ENCODE measurements around the gene CDKN3. TPM values are rescaled to one million over a fixed set of nuclear protein-coding genes. Genes with fewer than 3 reads are reported as not detected.

CDKN3 gene
- total RNA-seq, 1 donor from 2014 or later = 6.6 TPM

DNA sequence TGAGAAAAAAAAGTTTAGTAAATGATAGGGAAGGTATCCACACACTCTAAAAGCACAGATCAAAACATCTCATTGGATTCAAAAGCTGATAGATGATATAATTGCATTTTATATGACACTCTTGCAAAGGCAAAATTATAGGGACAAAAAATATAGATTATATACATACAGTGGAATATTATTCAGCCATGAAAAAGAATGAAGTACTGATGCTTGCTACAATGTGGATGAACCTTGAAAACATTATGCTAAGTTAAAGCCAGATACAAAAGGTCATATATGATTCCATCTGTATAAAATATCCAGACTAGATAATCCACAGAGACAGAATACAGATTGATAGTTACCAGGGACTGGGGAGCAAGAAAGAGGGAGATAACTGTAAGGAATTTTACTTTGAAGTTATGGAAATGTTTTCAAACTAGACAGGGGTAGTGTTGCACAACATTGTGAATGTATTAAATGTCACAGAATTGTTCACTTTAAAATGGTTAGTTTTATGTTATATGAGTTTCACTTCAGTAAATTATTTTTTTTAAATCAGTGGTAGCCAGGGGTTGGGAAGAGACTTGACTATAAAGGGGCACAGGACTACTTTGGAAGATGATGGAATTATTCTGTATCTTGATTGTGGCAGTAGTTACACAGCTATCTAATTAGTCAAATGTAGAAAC is 41.7 kb upstream of the CDKN3 start:
- intact Hi-C loops (cut with DNase I) = no loop called here
- Histone ChIP-seq H3K27me3 (no peaks in the 10 kb centered on the region), H3K4me3 (no peak overlapping the region), H3K4me1 (peaks cover 2% of the 10 kb centered on the region), H3K27ac (no peak overlapping the region), H3K9me3 (no peaks in the 10 kb centered on the region), H3K36me3 (no peaks in the 10 kb centered on the region)
- TF ChIP-seq POLR2AphosphoS5 (IDR thresholded peaks at IDR 0.05; ENCODE audit: insufficient read depth in 1 of 2, low read depth in 1 of 2) = no peak
- TF ChIP-seq, protein P1, sequence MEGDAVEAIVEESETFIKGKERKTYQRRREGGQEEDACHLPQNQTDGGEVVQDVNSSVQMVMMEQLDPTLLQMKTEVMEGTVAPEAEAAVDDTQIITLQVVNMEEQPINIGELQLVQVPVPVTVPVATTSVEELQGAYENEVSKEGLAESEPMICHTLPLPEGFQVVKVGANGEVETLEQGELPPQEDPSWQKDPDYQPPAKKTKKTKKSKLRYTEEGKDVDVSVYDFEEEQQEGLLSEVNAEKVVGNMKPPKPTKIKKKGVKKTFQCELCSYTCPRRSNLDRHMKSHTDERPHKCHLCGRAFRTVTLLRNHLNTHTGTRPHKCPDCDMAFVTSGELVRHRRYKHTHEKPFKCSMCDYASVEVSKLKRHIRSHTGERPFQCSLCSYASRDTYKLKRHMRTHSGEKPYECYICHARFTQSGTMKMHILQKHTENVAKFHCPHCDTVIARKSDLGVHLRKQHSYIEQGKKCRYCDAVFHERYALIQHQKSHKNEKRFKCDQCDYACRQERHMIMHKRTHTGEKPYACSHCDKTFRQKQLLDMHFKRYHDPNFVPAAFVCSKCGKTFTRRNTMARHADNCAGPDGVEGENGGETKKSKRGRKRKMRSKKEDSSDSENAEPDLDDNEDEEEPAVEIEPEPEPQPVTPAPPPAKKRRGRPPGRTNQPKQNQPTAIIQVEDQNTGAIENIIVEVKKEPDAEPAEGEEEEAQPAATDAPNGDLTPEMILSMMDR (IDR thresholded peaks at IDR 0.05) = no peak
- no peak for TF ChIP-seq POLR2A (IDR thresholded peaks at IDR 0.05)
- DNase-seq (ENCODE audit: extremely low spot score in 2 of 2) = no peak

DNA sequence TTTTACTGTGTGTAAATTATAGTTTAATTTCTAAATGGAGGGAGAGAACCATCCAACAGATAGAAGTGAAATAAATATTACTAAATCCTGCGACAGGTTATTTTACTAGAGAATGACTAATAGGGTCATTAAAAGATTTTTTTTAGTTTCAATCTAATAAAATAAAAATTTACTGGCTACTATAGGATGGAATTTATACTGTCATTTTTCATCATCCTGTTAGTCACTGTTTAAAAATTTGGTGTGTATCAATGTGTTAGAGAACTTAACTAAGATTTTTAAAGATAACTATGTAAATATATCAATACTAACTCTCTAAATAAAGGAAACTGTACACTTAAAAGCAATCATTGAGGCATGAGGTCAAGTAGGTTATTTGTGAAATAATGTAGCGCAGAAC is 41.1 kb upstream of the CDKN3 start:
- intact Hi-C loops (cut with DNase I) = no loop called here
- TF ChIP-seq, protein P1 (IDR thresholded peaks at IDR 0.05) = no peak
- TF ChIP-seq POLR2AphosphoS5 (IDR thresholded peaks at IDR 0.05; ENCODE audit: insufficient read depth in 1 of 2, low read depth in 1 of 2) = no peak
- TF ChIP-seq POLR2A (IDR thresholded peaks at IDR 0.05) = no peak

DNA sequence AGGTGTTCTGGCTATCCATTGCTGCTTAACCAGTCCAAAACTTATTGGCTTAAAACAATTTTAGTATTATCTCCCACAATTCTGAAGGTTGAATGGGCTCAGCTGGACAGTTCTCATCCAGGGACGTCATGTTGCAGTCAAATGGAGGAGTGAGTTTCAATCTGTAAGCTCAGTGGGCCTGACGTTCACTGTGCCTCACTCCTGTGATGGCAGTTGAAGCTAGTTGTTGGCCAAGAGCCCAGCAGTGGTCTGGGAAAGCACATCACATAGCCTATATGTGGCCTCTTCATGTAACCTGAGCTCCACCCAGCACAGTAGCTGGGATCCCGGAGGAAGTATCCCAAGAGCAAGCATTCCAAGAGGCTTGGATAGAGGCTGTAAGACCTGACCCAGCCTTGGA is 40.6 kb upstream of the CDKN3 start:
- intact Hi-C loops (cut with DNase I) = no loop called here
- H3K9me3 ChIP-seq = no peaks in the 10 kb centered on the region
- no peak overlapping the region for H3K27ac ChIP-seq
- TF ChIP-seq POLR2A (IDR thresholded peaks at IDR 0.05) (no peak), POLR2AphosphoS5 (IDR thresholded peaks at IDR 0.05; ENCODE audit: insufficient read depth in 1 of 2, low read depth in 1 of 2) (no peak)
- TF ChIP-seq, protein P1 (IDR thresholded peaks at IDR 0.05) = no peak
- H3K36me3 ChIP-seq = no peaks in the 10 kb centered on the region
- peak in 1 of 2 donors; percentile 58 for DNase-seq (ENCODE audit: extremely low spot score in 2 of 2)
- no peaks in the 10 kb centered on the region for H3K27me3 ChIP-seq
- H3K4me1 ChIP-seq = no peaks in the 10 kb centered on the region
- no peak overlapping the region for H3K4me3 ChIP-seq

More for the DNA sequence above, 41.1 kb upstream of the CDKN3 start:
- H3K4me1 ChIP-seq = no peaks in the 10 kb centered on the region
- H3K4me3 ChIP-seq = no peak overlapping the region
- DNase-seq (ENCODE audit: extremely low spot score in 2 of 2) = no peak
- H3K27ac ChIP-seq = no peak overlapping the region
- no peaks in the 10 kb centered on the region for H3K9me3 ChIP-seq
- H3K36me3 ChIP-seq = no peaks in the 10 kb centered on the region
- no peaks in the 10 kb centered on the region for H3K27me3 ChIP-seq

DNA sequence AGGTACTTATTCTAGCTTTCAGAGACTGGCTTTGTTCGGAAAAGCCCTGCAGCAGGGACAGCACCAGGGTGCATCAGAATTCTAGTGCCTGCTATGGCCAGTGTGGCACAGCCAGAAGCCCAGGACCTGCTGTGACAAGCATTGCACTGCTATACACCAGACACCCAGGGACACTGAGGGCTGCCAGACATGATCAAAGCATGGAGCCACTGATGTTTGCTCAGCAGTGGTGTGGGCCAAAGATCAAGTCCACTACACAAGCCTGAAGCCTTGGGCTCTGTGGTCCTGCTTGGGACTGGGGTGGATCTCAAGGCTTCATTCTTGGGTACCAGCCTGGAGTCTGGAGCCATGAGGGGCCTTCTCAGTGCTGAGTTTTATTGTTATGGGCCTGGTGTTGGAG is 36.1 kb upstream of the CDKN3 start:
- H3K36me3 ChIP-seq = no peaks in the 10 kb centered on the region
- intact Hi-C loops (cut with DNase I) = no loop called here
- H3K27me3 ChIP-seq = no peaks in the 10 kb centered on the region
- no peak overlapping the region for H3K27ac ChIP-seq
- H3K4me3 ChIP-seq = no peak overlapping the region
- H3K4me1 ChIP-seq = peaks cover 10% of the 10 kb centered on the region
- TF ChIP-seq POLR2AphosphoS5 (IDR thresholded peaks at IDR 0.05; ENCODE audit: insufficient read depth in 1 of 2, low read depth in 1 of 2) = no peak
- TF ChIP-seq, protein P1 (IDR thresholded peaks at IDR 0.05) = no peak
- DNase-seq (ENCODE audit: extremely low spot score in 2 of 2) = peak in 1 of 2 donors; percentile 64
- no peaks in the 10 kb centered on the region for H3K9me3 ChIP-seq

DNA sequence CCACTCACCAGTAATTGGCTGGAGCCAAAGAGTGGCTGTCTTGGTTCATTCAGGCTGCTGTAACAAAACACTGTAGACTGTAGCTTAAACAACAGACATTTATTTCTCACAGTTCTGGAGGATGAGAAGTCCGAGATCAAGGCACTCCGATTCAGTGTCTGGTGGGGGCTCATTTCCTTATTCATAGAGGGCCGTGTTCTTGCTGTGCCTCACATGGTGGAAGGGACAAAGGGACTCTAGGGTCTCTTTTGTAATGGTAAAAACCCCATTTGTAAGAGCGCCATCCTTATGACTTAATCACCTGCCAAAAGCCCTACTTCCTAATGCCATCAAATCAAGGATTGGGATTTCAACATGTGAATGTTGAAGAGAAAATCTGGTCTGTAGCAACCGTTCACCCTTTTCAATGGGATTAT is 34.7 kb upstream of the CDKN3 start:
- peaks cover 10% of the 10 kb centered on the region for H3K4me1 ChIP-seq
- H3K9me3 ChIP-seq = no peaks in the 10 kb centered on the region
- TF ChIP-seq POLR2A (IDR thresholded peaks at IDR 0.05) = no peak
- TF ChIP-seq, protein P1 (IDR thresholded peaks at IDR 0.05) = no peak
- no peak for TF ChIP-seq POLR2AphosphoS5 (IDR thresholded peaks at IDR 0.05; ENCODE audit: insufficient read depth in 1 of 2, low read depth in 1 of 2)
- intact Hi-C loops (cut with DNase I) = no loop called here
- no peak overlapping the region for H3K27ac ChIP-seq
- no peaks in the 10 kb centered on the region for H3K27me3 ChIP-seq
- no peak for DNase-seq (ENCODE audit: extremely low spot score in 2 of 2)
- no peak overlapping the region for H3K4me3 ChIP-seq
- H3K36me3 ChIP-seq = no peaks in the 10 kb centered on the region

Measured in vagina (tissue), 2 donors.